Type B pancreatic cell (in vitro differentiated cells): ENCODE measurements around the gene TP53RK. TPM values are rescaled to one million over a fixed set of nuclear protein-coding genes. Genes with fewer than 3 reads are reported as not detected.

Experiments used
- DNase-seq: peaks from one replicate; pipeline ENCODE4 v3.0.0; 2021; ENCODE audit warnings: mixed read lengths; ENCODE audit not compliant: unreplicated experiment; ENCODE audit errors: extremely low spot score
- H3K27ac Mint-ChIP-seq: 2 replicates; pipeline ENCODE4 v1.8.0; 2021; ENCODE audit warnings: mild to moderate bottlenecking, mixed read lengths
- H3K27me3 Mint-ChIP-seq: 2 replicates; pipeline ENCODE4 v1.8.0; 2021; ENCODE audit warnings: mixed read lengths
- H3K36me3 Mint-ChIP-seq: 2 replicates; pipeline ENCODE4 v1.8.0; 2021; ENCODE audit warnings: mixed read lengths
- H3K4me1 Mint-ChIP-seq: one replicate; pipeline ENCODE4 v1.8.0; 2021; ENCODE audit warnings: mixed read lengths; ENCODE audit not compliant: unreplicated experiment
- H3K4me3 Mint-ChIP-seq: 2 replicates; pipeline ENCODE4 v1.8.0; 2021; ENCODE audit warnings: mild to moderate bottlenecking, mixed read lengths
- H3K9me3 Mint-ChIP-seq: 2 replicates; pipeline ENCODE4 v1.8.0; 2021; ENCODE audit warnings: mixed read lengths
- CTCF ChIP-seq: fragments of 200-600 bp; sonication (generic); conservative IDR thresholded peaks from 2 replicates; pipeline ENCODE4 v1.5.0; 2021; ENCODE audit warnings: antibody characterized with exemption, mild to moderate bottlenecking
- total RNA-seq: library from RNA; stranded (reverse); gene quantifications from 2 replicates; pipeline ENCODE4 v1.2.1, GENCODE V29; 2021; ENCODE audit warnings: low replicate concordance

TP53RK gene
- total RNA-seq, 1 donor from 2014 or later, result 13.6 TPM

- peak; percentile 81 for DNase-seq
- Mint-ChIP-seq H3K27ac (peak within 1 kb of the TSS; percentile 96), H3K4me3 (peak within 1 kb of the TSS; percentile 93), H3K36me3 (no peaks in the 10 kb centered on the region), H3K4me1 (peaks cover 38% of the 10 kb centered on the region), H3K9me3 (no peaks in the 10 kb centered on the region), H3K27me3 (peaks cover 4% of the 10 kb centered on the region)
- peak; percentile 19 for TF ChIP-seq CTCF
Observed at GRCh38 chr20:46709459-46710152, 20.4 kb upstream of the TP53RK start, which contains the start of gene SLC2A10. Gene SLC2A10 (plus strand): TSS chr20:46709649. CDS start chr20:46709737, 88 bp downstream.

GRCh38 chr20:46709055-46709458 lies 19.8 kb upstream of the TP53RK start:
- no peaks in the 10 kb centered on the region for H3K36me3 Mint-ChIP-seq

GRCh38 chr20:46708172-46708860 lies 19.1 kb upstream of the TP53RK start:
- no peaks in the 10 kb centered on the region for H3K9me3 Mint-ChIP-seq
- peaks cover 33% of the 10 kb centered on the region for H3K4me1 Mint-ChIP-seq
- no peaks in the 10 kb centered on the region for H3K36me3 Mint-ChIP-seq
- TF ChIP-seq CTCF, result peak; percentile 51
- peaks cover 4% of the 10 kb centered on the region for H3K27me3 Mint-ChIP-seq
- DNase-seq, result no peak
- H3K4me3 Mint-ChIP-seq, result peak overlapping the region; percentile 91
- peak overlapping the region; percentile 96 for H3K27ac Mint-ChIP-seq

More at GRCh38 chr20:46709055-46709458, 19.8 kb upstream of the TP53RK start:
- no peak for DNase-seq
- Mint-ChIP-seq H3K27me3 (peaks cover 4% of the 10 kb centered on the region), H3K4me1 (peaks cover 37% of the 10 kb centered on the region), H3K9me3 (no peaks in the 10 kb centered on the region), H3K27ac (peak overlapping the region; percentile 96), H3K4me3 (peak overlapping the region; percentile 91)
- TF ChIP-seq CTCF, result no peak

GRCh38 chr20:46706242-46706641 lies 17.0 kb upstream of the TP53RK start:
- no peak for TF ChIP-seq CTCF
- Mint-ChIP-seq H3K27ac (no peak overlapping the region), H3K36me3 (no peaks in the 10 kb centered on the region), H3K4me3 (no peak overlapping the region), H3K4me1 (peaks cover 29% of the 10 kb centered on the region), H3K27me3 (peaks cover 4% of the 10 kb centered on the region), H3K9me3 (no peaks in the 10 kb centered on the region)
- DNase-seq, result no peak

GRCh38 chr20:46705378-46705729 lies 16.1 kb upstream of the TP53RK start:
- no peaks in the 10 kb centered on the region for H3K36me3 Mint-ChIP-seq
- no peak for TF ChIP-seq CTCF
- peaks cover 4% of the 10 kb centered on the region for H3K27me3 Mint-ChIP-seq
- H3K27ac Mint-ChIP-seq, result no peak overlapping the region
- H3K4me1 Mint-ChIP-seq, result peaks cover 24% of the 10 kb centered on the region
- no peaks in the 10 kb centered on the region for H3K9me3 Mint-ChIP-seq
- no peak for DNase-seq
- no peak overlapping the region for H3K4me3 Mint-ChIP-seq
